ENCODE data around the gene MXRA7. TPM values are rescaled to one million over a fixed set of nuclear protein-coding genes. Genes with fewer than 3 reads are reported as not detected.
A peak's percentile ranks its signal among the peaks of the same experiment; 100 is the strongest.

The MXRA7 gene
- total and polyA plus RNA-seq, 7 experiments from 2014 or later, result 1.8 to 7.5 (median 2.7) TPM

DNA sequence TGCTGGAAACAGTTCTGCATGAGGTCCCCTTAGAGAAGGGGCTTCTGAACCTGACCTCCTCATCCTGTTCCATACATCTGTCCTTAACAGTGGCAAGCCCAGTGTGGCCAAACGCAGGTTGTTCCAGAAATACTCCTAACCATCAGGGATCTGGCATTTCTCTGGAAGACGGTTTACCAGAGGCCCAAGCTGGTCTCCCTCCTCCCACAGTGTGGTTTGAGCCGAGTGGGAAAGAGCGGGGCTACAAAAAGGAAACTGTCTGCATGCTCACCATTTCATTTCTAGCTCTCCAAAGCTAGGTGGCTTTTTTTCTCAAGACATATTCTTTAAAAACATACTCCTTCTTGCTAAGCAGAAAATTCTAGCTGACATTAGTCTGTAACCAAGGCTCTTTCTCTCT, 6.0 kb downstream of the MXRA7 start:
- H3K4me1 Mint-ChIP-seq, result peaks cover 0 to 16% (median 4%) of the 10 kb centered on the region in 7 donors
- peaks cover 0 to under 1% of the 10 kb centered on the region in 2 donors for H3K4me1 ChIP-seq (ENCODE audit: control insufficient read depth in 2 of 2, insufficient read depth in 2 of 2, low read length in 2 of 2)
- no peaks in the 10 kb centered on the region for H3K36me3 ChIP-seq (ENCODE audit: control insufficient read depth in 2 of 3, insufficient read depth in 3 of 3, low read length in 3 of 3)
- POLR2A ChIA-PET, result interaction anchor here (0.6 to 1.1 kb wide), 2 partner anchors 9 to 63 kb away, joined by 3 to 4 read pairs; no protein-coding TSS in a partner anchor
- no peaks in the 10 kb centered on the region for H3K9me3 ChIP-seq (ENCODE audit: control insufficient read depth in 2 of 3, low read length in 3 of 3)
- no peak overlapping the region for H3K4me3 Mint-ChIP-seq
- peaks cover 0 to 10% (median 0%) of the 10 kb centered on the region in 5 donors for H3K27me3 Mint-ChIP-seq
- intact Hi-C loops (cut with micrococcal nuclease), result no loop called here
- H3K36me3 Mint-ChIP-seq, result no peaks in the 10 kb centered on the region
- H3K4me3 ChIP-seq (ENCODE audit: low read length), result no peak overlapping the region
- no peaks in the 10 kb centered on the region for H3K9me3 Mint-ChIP-seq
- no peak for ATAC-seq
- DNase-seq, result no peak
- no peak overlapping the region for H3K27ac ChIP-seq (ENCODE audit: low read depth, low read length)
- H3K27ac Mint-ChIP-seq, result no peak overlapping the region
- no peaks in the 10 kb centered on the region for H3K27me3 ChIP-seq (ENCODE audit: control insufficient read depth in 2 of 2, insufficient read depth in 2 of 2, low read length in 2 of 2)
- CTCF ChIA-PET, result no interaction called here

DNA sequence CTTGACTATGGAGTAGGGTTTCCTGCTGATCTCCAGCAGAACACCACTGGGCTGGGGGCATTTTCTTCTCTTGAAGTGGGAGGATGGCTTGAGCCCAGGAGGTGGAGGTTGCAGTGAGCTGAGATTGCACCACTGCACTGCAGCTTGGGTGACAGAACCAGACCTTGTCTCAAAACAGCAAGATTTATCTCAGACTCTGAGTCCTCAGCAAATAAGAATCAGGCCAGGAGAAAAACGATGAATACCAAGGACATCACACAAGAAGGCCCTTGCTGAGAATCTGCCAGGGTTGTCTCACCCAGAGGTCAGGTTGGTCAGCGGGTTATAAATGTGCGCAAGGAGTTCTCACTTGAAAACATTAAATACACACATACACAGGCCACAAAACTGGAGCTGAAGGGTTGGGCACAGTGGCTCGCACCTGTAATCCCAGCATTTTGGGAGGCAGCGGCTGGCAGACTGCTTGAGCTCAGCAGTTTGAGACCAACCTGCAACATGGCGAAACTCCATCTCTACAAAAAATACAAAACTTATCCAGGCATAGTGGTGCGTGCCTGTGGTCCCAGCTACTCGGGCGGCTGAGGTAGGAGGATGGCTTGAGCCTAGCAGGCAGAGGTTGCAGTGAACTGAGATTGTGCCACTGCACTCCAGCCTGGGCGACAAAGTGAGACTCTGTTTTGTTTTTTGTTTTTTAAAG, 7.7 kb downstream of the MXRA7 start:
- DNase-seq (no peak), ATAC-seq (no peak)
- Histone ChIP-seq H3K4me1 (ENCODE audit: control insufficient read depth in 2 of 2, insufficient read depth in 2 of 2, low read length in 2 of 2) (no peaks in the 10 kb centered on the region), H3K27me3 (ENCODE audit: control insufficient read depth in 2 of 2, insufficient read depth in 2 of 2, low read length in 2 of 2) (no peaks in the 10 kb centered on the region), H3K9me3 (ENCODE audit: control insufficient read depth in 2 of 3, low read length in 3 of 3) (no peaks in the 10 kb centered on the region), H3K36me3 (ENCODE audit: control insufficient read depth in 2 of 3, insufficient read depth in 3 of 3, low read length in 3 of 3) (no peaks in the 10 kb centered on the region), H3K27ac (ENCODE audit: low read depth, low read length) (no peak overlapping the region), H3K4me3 (ENCODE audit: low read length) (no peak overlapping the region)
- H3K36me3 Mint-ChIP-seq, result no peaks in the 10 kb centered on the region
- peaks cover 0 to 5% (median 0%) of the 10 kb centered on the region in 7 donors for H3K4me1 Mint-ChIP-seq
- intact Hi-C loops (cut with micrococcal nuclease), result no loop called here
- peaks cover 0 to 4% (median 0%) of the 10 kb centered on the region in 5 donors for H3K27me3 Mint-ChIP-seq
- CTCF ChIA-PET, result interaction anchor here (0.8 to 1.5 kb wide), 3 partner anchors 11 to 25 kb away, joined by 3 to 4 read pairs (median 4); no protein-coding TSS in a partner anchor
- POLR2A ChIA-PET, result interaction anchor here (0.7 kb wide), 1 partner anchor 91 kb away, joined by 4 read pairs; no protein-coding TSS in a partner anchor
- H3K9me3 Mint-ChIP-seq, result no peaks in the 10 kb centered on the region
- H3K27ac Mint-ChIP-seq, result no peak overlapping the region
- H3K4me3 Mint-ChIP-seq, result no peak overlapping the region

DNA sequence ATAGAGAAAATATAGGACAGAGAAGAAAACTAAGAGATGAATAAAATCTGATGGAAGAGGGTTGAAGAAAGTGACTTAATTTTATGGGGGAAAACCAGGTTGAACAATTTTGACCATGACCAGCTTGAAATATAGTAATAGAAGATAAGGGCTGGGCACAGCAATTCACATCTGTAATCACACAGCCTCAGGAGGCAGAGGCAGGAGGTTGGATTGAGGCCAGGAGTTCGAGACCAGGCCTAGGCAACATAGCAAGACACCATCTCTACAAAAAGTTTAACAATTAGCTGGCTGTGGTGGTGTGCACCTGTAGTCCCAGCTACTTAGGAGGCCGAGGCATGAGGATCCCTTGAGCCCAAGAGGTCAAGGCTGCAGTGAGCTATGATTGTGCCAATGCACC, 8.7 kb downstream of the MXRA7 start:
- no peak for DNase-seq
- no peaks in the 10 kb centered on the region for H3K4me1 ChIP-seq (ENCODE audit: control insufficient read depth in 2 of 2, insufficient read depth in 2 of 2, low read length in 2 of 2)
- H3K4me3 ChIP-seq (ENCODE audit: low read length), result no peak overlapping the region
- H3K27ac ChIP-seq (ENCODE audit: low read depth, low read length), result no peak overlapping the region
- Mint-ChIP-seq H3K9me3 (no peaks in the 10 kb centered on the region), H3K27me3 (peaks cover 0 to 4% (median 0%) of the 10 kb centered on the region in 5 donors), H3K27ac (no peak overlapping the region), H3K4me3 (no peak overlapping the region), H3K4me1 (peaks cover 0 to 7% (median 0%) of the 10 kb centered on the region in 7 donors), H3K36me3 (no peaks in the 10 kb centered on the region)
- H3K36me3 ChIP-seq (ENCODE audit: control insufficient read depth in 2 of 3, insufficient read depth in 3 of 3, low read length in 3 of 3), result no peaks in the 10 kb centered on the region
- no peaks in the 10 kb centered on the region for H3K27me3 ChIP-seq (ENCODE audit: control insufficient read depth in 2 of 2, insufficient read depth in 2 of 2, low read length in 2 of 2)
- no peak for ATAC-seq
- ChIA-PET CTCF (interaction anchor here (1.5 kb wide), 1 partner anchor 24 kb away, joined by 3 read pairs; no protein-coding TSS in a partner anchor), POLR2A (no interaction called here)
- H3K9me3 ChIP-seq (ENCODE audit: control insufficient read depth in 2 of 3, low read length in 3 of 3), result no peaks in the 10 kb centered on the region
- intact Hi-C loops (cut with micrococcal nuclease), result no loop called here

DNA sequence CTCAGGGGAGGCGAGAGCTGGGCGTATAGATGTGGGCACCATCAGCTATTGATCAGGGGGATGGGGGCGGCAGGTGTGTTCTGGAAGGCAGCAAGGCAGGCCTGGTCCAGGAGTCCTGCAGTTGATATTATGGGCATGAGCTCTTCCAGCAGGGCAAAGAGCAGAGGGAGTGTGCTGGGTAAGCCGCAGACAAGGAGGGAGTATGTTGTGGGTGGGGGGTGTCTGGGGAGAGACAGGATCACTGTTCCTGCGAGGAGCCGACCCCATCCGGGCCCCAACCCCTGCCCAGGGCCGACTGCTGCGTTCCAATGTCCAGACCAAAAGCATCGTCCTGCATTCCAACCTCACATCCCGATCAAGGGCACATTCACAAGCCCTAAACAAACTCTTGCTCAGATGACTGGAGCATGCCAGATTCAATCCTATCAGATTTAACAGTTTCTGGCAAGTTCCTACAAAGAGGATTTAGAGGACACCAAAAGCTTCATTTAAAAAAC, 9.2 kb downstream of the MXRA7 start:
- no peaks in the 10 kb centered on the region for H3K27me3 ChIP-seq (ENCODE audit: control insufficient read depth in 2 of 2, insufficient read depth in 2 of 2, low read length in 2 of 2)
- intact Hi-C loops (cut with micrococcal nuclease), result no loop called here
- DNase-seq (no peak), ATAC-seq (no peak)
- ChIA-PET POLR2A (no interaction called here), CTCF (interaction anchor here (1.5 kb wide), 1 partner anchor 24 kb away, joined by 3 read pairs; no protein-coding TSS in a partner anchor)
- H3K36me3 ChIP-seq (ENCODE audit: control insufficient read depth in 2 of 3, insufficient read depth in 3 of 3, low read length in 3 of 3), result no peaks in the 10 kb centered on the region
- H3K9me3 ChIP-seq (ENCODE audit: control insufficient read depth in 2 of 3, low read length in 3 of 3), result no peaks in the 10 kb centered on the region
- no peak overlapping the region for H3K4me3 ChIP-seq (ENCODE audit: low read length)
- Mint-ChIP-seq H3K9me3 (no peaks in the 10 kb centered on the region), H3K4me1 (peaks cover 0 to 7% (median 0%) of the 10 kb centered on the region in 7 donors), H3K27me3 (peaks cover 0 to 4% (median 0%) of the 10 kb centered on the region in 5 donors), H3K36me3 (no peaks in the 10 kb centered on the region), H3K4me3 (no peak overlapping the region), H3K27ac (no peak overlapping the region)
- H3K27ac ChIP-seq (ENCODE audit: low read depth, low read length), result no peak overlapping the region
- H3K4me1 ChIP-seq (ENCODE audit: control insufficient read depth in 2 of 2, insufficient read depth in 2 of 2, low read length in 2 of 2), result no peaks in the 10 kb centered on the region

DNA sequence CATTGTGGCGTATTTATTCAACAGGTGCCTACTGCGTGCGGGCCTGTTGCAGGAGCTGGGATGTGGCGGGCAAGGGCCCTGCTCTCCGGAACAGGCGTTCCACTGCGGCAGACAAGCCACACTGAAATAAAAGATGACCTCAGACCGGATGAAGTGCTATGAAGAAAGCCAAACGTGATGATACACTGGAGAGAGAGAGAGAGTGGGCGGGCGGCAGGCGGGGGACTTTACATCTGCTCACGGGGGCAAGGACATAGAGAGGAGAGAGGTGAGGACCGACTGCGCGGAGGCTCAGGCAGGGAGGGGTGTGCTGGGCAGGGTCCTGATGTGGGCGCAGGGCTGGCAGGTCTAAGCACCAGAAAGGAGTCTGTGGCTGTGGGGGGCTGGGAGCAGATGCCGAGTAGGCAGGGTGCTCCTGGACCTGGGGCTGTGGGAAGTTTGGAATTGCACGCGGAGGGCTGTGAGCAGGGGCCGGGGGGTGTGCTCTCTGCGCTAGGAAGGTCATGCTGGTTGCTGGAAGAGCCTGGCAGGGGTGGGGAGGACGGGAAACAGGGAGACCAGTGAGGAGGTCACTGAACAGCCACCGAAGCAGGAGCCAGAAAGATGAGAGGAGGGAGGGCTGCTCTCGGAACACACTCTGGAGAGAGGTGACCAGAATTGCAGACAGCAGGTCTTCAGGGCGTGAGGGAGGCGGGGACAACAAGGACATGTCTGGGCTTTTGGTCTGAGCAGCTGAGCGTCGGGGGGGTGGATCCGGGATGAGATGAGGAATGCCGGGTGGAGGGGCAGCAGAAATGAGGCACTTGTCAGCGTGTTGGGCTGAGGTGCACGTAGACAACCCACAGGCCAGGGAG, 9.9 kb downstream of the MXRA7 start:
- H3K9me3 Mint-ChIP-seq, result no peaks in the 10 kb centered on the region
- no peaks in the 10 kb centered on the region for H3K36me3 Mint-ChIP-seq
- peaks cover 0 to 4% (median 0%) of the 10 kb centered on the region in 5 donors for H3K27me3 Mint-ChIP-seq
- no peak overlapping the region for H3K27ac ChIP-seq (ENCODE audit: low read depth, low read length)
- H3K27ac Mint-ChIP-seq, result peak overlapping the region in 4 of 9 donors; percentile 21 to 48 (median 25)
- POLR2A ChIA-PET, result no interaction called here
- H3K9me3 ChIP-seq (ENCODE audit: control insufficient read depth in 2 of 3, low read length in 3 of 3), result no peaks in the 10 kb centered on the region
- intact Hi-C loops (cut with micrococcal nuclease), result no loop called here
- no peak overlapping the region for H3K4me3 ChIP-seq (ENCODE audit: low read length)
- CTCF ChIA-PET, result no interaction called here
- DNase-seq (no peak), ATAC-seq (peak; percentile 52)
- no peaks in the 10 kb centered on the region for H3K27me3 ChIP-seq (ENCODE audit: control insufficient read depth in 2 of 2, insufficient read depth in 2 of 2, low read length in 2 of 2)
- H3K36me3 ChIP-seq (ENCODE audit: control insufficient read depth in 2 of 3, insufficient read depth in 3 of 3, low read length in 3 of 3), result no peaks in the 10 kb centered on the region
- no peaks in the 10 kb centered on the region for H3K4me1 ChIP-seq (ENCODE audit: control insufficient read depth in 2 of 2, insufficient read depth in 2 of 2, low read length in 2 of 2)
- peaks cover 0 to 7% (median 0%) of the 10 kb centered on the region in 7 donors for H3K4me1 Mint-ChIP-seq
- no peak overlapping the region for H3K4me3 Mint-ChIP-seq

DNA sequence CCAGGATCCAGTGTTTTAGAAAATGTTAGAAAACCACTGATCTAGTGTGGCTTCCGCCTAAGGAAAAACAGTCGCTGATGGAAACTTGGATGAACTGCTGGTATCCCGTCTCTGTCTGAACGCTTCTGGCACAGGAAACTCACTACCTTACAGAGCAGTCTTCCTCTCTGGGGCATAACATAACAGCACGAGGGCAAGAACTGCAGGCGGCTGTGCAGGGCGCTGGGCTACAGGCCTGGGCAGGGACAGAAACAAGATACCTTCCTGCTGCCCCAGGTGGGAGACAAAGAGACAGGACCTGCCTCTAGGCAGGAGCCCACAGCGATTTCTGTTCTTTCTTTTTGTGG, 10.5 kb downstream of the MXRA7 start:
- no peak for DNase-seq
- H3K36me3 Mint-ChIP-seq, result no peaks in the 10 kb centered on the region
- peaks cover 0 to 6% (median 0%) of the 10 kb centered on the region in 5 donors for H3K27me3 Mint-ChIP-seq
- no peaks in the 10 kb centered on the region for H3K9me3 Mint-ChIP-seq
- ATAC-seq, result peak; percentile 20
- Histone ChIP-seq H3K4me3 (ENCODE audit: low read length) (no peak overlapping the region), H3K9me3 (ENCODE audit: control insufficient read depth in 2 of 3, low read length in 3 of 3) (no peaks in the 10 kb centered on the region), H3K27me3 (ENCODE audit: control insufficient read depth in 2 of 2, insufficient read depth in 2 of 2, low read length in 2 of 2) (no peaks in the 10 kb centered on the region), H3K27ac (ENCODE audit: low read depth, low read length) (no peak overlapping the region), H3K4me1 (ENCODE audit: control insufficient read depth in 2 of 2, insufficient read depth in 2 of 2, low read length in 2 of 2) (no peaks in the 10 kb centered on the region), H3K36me3 (ENCODE audit: control insufficient read depth in 2 of 3, insufficient read depth in 3 of 3, low read length in 3 of 3) (no peaks in the 10 kb centered on the region)
- H3K27ac Mint-ChIP-seq, result peak overlapping the region in 3 of 9 donors; percentile 25 to 48 (median 25)
- POLR2A ChIA-PET, result no interaction called here
- no peak overlapping the region for H3K4me3 Mint-ChIP-seq
- H3K4me1 Mint-ChIP-seq, result peaks cover 0 to 13% (median 0%) of the 10 kb centered on the region in 7 donors
- intact Hi-C loops (cut with micrococcal nuclease), result no loop called here
- CTCF ChIA-PET, result no interaction called here
